Right lobe of liver (tissue), 4 donors: ENCODE results near the gene CDH23.

Experiments
- CTCF ChIP-seq, 4 donors: fragments of 200-600 bp in 3 of 4; fragments of 450-650 bp in 1 of 4; IDR thresholded peaks; one replicate each; pipeline versions ENCODE4 v1.5.1 to v1.8.0; 2016 to 2022; ENCODE audit warnings: antibody characterized with exemption in 4 of 4, mild to moderate bottlenecking in 2 of 4
- POLR2A ChIP-seq: fragments of 450-650 bp; IDR thresholded peaks from one replicate; pipeline ENCODE4 v1.6.1; 2017; ENCODE audit warnings: antibody characterized with exemption, mild to moderate bottlenecking
- donor health status: DM: no; HTN: no; CAD: no.
- donor health status: DM: no; HTN: no; CAD: no.
- donor health status: DM: no; HTN: yes; CAD: no.

DNA sequence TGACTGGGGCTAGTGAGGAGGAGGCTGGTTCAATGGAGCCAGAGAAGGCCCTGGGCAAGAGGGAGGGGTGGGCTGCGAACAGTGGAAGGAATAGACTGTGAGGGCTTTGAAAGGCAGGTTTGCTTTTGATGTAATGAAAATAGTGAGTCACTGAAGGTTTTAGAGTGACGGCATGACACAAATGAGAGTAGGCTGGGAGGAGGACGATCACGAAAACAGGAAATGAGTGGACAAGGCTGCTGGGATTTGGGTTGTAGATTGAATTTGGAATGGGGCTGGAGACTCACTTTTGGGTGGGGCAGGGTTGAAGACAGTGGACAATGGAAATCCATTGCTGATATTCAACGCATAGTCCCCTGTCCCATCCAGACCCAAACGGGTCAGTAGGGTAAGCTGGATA, 139.6 kb downstream of the CDH23 start:
- no peak for TF ChIP-seq CTCF (IDR thresholded peaks at IDR 0.05)
- no peak for TF ChIP-seq POLR2A
